Stimulated activated naive CD8-positive, alpha-beta T cell treated with anti-CD3 and anti-CD28 coated beads, Interleukin-15, Interleukin-2, amounts not matched to agents 100 ng/mL and 50 ng/mL, for 24 hours (primary cell): ENCODE data around the gene JPH4.

Experiments used
- H3K27ac Mint-ChIP-seq: one replicate; pipeline ENCODE4 v1.8.0; 2021; ENCODE audit warnings: mild to moderate bottlenecking, mixed read lengths
- H3K27me3 Mint-ChIP-seq: one replicate; pipeline ENCODE4 v1.8.0; 2021; ENCODE audit warnings: mixed read lengths
- H3K36me3 Mint-ChIP-seq: one replicate; pipeline ENCODE4 v1.8.0; 2021; ENCODE audit warnings: low read depth, mixed read lengths
- H3K4me1 Mint-ChIP-seq: one replicate; pipeline ENCODE4 v1.8.0; 2021; ENCODE audit warnings: low read depth, mixed read lengths
- H3K4me3 Mint-ChIP-seq: one replicate; pipeline ENCODE4 v1.8.0; 2021; ENCODE audit warnings: mild to moderate bottlenecking, mixed read lengths
- H3K9me3 Mint-ChIP-seq: one replicate; pipeline ENCODE4 v1.8.0; 2021; ENCODE audit warnings: mixed read lengths

Gene JPH4

DNA sequence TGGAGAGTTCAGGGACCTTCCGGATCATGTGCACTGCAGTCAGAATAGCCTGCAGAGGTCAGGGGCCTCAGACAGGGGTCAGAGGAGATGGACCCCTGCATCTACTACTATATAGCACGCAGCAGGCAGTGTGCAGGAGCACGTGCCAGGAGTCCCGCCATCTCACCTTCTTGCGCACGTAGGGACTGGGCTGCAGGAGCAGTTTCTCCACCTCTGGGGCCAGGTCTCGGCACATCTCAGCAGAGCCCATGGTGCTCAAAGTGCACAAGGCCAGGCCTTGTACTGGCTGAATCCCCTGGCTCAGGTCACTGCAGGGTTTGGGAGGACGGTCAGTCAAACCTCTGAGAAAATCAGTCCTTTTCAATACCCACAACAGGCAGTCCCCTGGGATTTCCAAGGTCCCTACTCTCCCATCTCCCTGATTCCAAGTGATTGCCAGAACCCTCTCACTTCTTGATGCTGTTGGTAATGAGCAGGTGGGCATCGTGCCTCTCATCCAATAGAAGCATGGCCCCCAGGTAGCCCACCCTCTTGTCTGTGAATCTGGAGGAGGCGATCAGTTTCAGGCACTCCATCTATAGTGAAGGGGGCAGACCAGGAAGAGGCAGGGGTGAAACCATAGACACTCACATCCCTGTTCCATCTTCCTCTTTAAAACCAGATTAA lies 12.3 kb downstream of the JPH4 start:
- Mint-ChIP-seq H3K27ac (peak overlapping the region; percentile 100), H3K27me3 (no peaks in the 10 kb centered on the region), H3K4me3 (peak overlapping the region; percentile 100), H3K9me3 (no peaks in the 10 kb centered on the region), H3K4me1 (peaks cover 36% of the 10 kb centered on the region), H3K36me3 (peaks cover 36% of the 10 kb centered on the region)

DNA sequence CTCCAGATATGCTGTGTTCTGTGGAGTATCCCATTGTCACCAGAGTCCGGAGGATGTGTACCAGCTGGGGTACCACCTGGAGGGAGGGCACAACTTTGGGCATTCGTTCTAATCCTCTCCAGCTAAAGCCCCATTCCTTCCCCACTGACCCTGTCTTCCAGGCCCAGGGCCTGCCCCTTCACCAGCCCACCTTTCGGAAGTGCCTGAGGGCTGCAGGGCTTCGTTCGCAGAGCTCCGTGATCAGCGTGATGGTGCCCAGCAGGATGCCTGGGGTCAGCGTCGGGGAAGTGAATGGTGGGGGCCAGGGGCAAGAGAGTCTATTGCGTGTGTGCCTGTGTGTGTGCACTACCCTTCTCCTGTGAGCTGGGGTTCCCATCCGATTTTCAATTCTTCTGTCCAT lies 13.0 kb downstream of the JPH4 start:
- Mint-ChIP-seq H3K4me1 (peaks cover 41% of the 10 kb centered on the region), H3K27me3 (no peaks in the 10 kb centered on the region), H3K36me3 (peaks cover 36% of the 10 kb centered on the region), H3K27ac (no peak overlapping the region), H3K9me3 (no peaks in the 10 kb centered on the region), H3K4me3 (no peak overlapping the region)

DNA sequence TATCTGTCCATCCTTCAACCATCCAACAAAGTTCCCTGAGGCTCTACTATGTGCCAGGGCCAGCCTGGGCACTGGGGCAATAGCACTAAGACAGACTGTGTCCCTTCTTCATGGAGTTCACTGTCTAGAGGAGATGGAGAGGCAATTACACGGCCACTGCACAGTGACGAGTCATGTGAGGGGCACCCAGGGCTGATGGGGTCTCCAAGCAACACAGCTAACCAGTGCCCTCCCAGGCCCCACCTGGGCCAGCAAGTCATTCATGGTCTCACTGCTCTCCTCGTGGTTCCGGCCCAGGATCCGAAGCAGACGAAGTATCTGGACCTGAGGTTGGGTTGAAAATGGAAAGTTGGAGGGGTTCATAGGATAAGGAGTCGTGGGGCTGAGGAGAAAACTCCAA lies 13.7 kb downstream of the JPH4 start:
- peaks cover 42% of the 10 kb centered on the region for H3K36me3 Mint-ChIP-seq
- peaks cover 48% of the 10 kb centered on the region for H3K4me1 Mint-ChIP-seq
- H3K27me3 Mint-ChIP-seq = no peaks in the 10 kb centered on the region
- no peak overlapping the region for H3K4me3 Mint-ChIP-seq
- H3K9me3 Mint-ChIP-seq = no peaks in the 10 kb centered on the region
- no peak overlapping the region for H3K27ac Mint-ChIP-seq

DNA sequence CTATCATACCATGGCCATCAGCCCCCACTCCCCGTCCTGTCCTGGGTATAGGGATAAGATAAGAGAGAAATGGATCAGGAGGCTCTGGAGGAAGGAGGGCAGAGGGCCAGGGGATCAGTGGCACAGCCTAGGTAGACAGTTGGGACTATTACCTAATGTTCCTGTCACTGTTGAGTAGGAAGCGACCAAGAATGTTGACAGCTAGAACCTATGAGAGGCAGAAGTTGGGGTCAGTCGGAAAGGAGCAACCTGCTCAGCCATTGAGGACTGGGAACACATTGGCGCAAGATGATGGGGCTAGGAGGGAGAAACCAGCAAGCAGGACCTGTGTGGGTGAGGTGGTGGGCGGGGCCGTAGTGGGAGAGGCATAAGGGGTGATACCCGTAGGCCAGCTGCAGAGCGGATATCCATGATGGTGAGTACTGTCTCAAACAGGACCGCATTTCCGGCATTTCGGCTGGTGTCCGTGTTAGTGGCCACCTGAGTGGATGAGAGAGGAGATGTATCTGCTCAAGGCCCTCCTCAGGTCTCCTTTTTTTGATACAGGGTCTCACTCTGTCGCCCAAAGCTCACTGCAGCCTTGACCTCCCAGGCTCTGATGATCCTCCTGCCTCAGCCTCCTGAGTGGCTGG lies 14.3 kb downstream of the JPH4 start:
- H3K27me3 Mint-ChIP-seq = no peaks in the 10 kb centered on the region
- H3K27ac Mint-ChIP-seq = no peak overlapping the region
- H3K36me3 Mint-ChIP-seq = peaks cover 48% of the 10 kb centered on the region
- no peak overlapping the region for H3K4me3 Mint-ChIP-seq
- peaks cover 54% of the 10 kb centered on the region for H3K4me1 Mint-ChIP-seq
- no peaks in the 10 kb centered on the region for H3K9me3 Mint-ChIP-seq

DNA sequence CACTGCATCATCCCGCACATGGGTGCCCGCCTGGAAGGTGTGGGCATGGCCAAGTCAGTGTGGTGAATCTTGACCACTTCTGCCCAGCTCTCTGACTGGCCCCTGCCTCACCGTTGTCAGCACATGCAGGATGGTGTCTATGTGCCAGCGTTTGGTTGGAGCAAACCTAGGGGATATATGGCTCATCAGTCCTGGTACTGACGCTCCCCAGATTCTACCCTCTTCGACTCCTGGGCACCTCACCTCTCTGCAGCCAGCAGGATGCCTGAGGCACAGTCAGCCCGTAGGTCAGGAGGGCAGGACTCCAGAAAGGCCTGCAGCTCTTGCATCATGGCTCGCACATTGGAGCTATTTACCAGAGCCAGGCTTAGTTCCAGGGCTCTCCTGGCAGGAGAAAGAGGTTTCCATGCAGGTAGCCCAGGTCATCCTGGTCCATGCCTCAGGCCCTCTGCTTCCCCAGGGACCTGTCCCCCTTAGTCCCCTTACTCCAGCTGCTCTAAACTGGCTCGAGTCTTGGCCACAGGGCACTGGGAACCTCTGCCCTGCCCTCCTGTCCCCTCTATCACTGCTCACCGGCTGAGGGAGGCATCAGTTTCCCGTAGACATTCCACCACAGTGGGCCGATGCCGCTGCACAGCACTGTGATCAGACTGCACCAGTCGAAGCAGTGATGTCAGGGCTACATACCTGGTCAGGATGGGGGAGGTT lies 15.0 kb downstream of the JPH4 start:
- Mint-ChIP-seq H3K4me3 (no peak overlapping the region), H3K9me3 (no peaks in the 10 kb centered on the region), H3K27me3 (no peaks in the 10 kb centered on the region), H3K4me1 (peaks cover 55% of the 10 kb centered on the region), H3K27ac (no peak overlapping the region), H3K36me3 (peaks cover 50% of the 10 kb centered on the region)

DNA sequence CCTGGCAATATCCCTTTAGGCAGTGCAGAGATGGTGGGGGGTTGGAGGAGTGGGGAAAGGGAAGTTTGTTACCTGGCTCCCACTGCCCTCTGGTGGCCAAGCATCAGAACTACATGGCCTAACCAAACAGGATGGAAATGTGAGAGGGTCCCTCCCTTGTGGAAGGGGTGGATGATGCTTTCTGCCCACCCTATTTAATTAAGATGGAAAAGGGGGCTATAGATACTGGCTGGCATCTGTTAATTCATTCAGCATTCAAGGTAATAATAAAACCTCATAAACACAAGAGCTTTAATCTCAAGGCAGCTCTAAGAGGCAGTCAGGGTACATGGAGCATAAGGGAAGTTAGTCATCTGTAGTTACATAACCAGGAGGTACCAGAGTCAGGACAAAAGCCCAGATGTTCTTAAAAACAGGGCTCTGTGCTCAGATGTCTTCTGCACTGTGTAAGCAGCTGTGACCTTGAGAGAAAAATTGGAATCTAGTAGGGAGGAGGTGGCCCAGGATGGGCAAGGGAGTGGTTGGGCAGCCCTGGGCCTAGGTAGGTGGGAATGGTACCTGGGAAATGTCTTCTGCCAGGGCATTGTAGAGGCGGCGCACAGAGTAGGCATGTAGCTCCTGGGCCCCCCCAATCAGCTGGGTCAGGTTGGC lies 15.6 kb downstream of the JPH4 start:
- H3K4me1 Mint-ChIP-seq = peaks cover 53% of the 10 kb centered on the region
- H3K27me3 Mint-ChIP-seq = no peaks in the 10 kb centered on the region
- H3K36me3 Mint-ChIP-seq = peaks cover 53% of the 10 kb centered on the region

DNA sequence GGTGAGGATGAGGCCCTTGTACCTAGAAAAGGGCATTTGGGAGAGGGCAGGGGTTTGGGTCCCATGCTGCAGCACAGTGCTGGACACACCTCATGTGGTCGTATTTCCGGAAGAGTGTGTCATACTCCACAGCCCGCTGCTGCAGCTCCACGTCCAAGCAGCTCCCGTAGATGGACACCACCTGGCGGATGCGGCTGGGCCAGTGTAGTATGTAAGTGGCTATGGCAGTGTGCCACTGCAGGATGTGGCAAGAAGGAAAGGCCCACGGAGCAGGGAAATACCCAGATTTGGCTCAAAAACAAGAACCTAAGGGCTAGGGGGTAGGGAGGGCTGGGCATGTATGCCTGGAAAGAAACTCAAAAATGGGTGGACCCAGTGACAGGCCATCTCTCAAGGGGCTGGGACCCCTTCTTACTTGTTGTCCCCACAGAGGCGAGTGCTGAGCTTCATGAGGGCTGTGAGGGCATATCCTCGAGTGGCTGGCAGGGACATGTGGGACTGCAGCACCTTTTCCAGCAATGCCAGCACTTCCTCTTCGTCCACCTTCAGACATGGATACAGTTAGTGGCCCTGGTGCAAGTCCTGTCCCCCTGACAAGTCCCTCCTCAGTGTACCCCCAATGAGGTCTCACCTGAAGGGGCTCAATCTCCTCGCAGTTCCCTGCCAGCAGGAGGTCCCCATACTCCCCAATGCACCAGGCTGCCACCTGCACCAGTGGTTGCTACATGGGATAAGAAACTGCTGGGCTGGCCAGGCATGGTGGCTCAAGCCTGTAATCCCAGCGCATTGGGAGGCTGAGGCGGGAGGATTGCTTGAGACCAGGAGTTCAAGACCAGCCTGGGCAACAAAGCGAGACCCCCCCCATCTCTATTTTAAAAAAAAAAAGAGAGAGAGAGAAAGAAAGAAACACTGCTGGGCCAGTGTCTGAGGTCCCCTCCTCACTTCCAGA lies 16.4 kb downstream of the JPH4 start:
- Mint-ChIP-seq H3K9me3 (no peaks in the 10 kb centered on the region), H3K27ac (peak overlapping the region; percentile 29), H3K36me3 (peaks cover 54% of the 10 kb centered on the region), H3K4me3 (no peak overlapping the region), H3K4me1 (peaks cover 54% of the 10 kb centered on the region), H3K27me3 (no peaks in the 10 kb centered on the region)

More for the DNA sequence above, 15.6 kb downstream of the JPH4 start:
- Mint-ChIP-seq H3K27ac (peak overlapping the region; percentile 24), H3K4me3 (no peak overlapping the region), H3K9me3 (no peaks in the 10 kb centered on the region)

DNA sequence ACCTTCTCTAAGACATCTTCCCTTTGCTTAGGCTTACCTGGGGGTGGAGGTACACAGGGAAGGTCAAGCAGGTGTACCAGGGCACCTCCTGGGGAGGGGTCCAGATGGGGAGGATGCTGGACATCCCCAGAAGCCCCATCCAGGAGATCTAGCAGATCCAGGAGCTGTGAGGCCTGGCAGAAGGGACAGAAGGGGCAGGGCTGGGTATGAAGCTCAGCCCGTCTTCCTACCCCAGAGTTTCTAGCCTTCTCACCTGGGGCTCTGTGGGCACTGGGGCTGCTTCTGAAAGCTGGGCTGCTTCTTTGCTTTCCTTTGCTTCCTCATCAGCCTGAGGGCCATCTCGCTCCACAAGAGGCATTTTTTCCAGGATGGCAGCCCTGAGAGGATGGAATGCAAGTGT lies 17.3 kb downstream of the JPH4 start:
- no peaks in the 10 kb centered on the region for H3K27me3 Mint-ChIP-seq
- H3K27ac Mint-ChIP-seq = peak overlapping the region; percentile 29
- peaks cover 51% of the 10 kb centered on the region for H3K36me3 Mint-ChIP-seq
- H3K4me1 Mint-ChIP-seq = peaks cover 55% of the 10 kb centered on the region
- H3K4me3 Mint-ChIP-seq = no peak overlapping the region
- H3K9me3 Mint-ChIP-seq = no peaks in the 10 kb centered on the region

DNA sequence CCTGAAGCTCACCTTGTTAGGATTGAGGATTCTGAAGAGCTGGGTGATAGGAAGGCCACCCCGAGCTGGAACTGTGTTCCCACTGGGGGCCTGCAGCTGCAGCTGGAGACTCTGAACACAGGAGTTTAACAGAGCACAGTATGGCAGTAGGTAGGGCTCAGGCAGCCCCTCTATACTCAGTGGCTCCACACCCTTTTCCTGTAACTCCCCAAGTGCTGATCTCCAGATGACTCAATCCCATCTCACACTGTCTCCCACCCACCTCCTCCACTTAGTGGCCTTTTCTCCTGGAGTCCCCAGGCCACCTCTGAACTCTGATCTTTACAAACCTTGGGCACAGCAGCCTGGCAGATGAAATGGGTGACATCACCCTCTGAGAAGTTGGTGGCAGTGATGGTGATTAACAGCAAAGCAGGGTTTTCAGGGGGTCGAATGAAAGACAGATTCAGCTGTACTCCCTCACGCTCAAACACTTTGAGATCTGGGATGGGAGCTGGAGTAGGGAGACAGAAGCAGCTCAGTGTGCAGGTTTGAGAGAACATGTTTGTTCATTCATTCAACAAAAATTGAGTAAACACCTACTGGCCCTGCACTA lies 18.6 kb downstream of the JPH4 start:
- H3K36me3 Mint-ChIP-seq = peaks cover 45% of the 10 kb centered on the region
- no peaks in the 10 kb centered on the region for H3K9me3 Mint-ChIP-seq
- no peak overlapping the region for H3K4me3 Mint-ChIP-seq

DNA sequence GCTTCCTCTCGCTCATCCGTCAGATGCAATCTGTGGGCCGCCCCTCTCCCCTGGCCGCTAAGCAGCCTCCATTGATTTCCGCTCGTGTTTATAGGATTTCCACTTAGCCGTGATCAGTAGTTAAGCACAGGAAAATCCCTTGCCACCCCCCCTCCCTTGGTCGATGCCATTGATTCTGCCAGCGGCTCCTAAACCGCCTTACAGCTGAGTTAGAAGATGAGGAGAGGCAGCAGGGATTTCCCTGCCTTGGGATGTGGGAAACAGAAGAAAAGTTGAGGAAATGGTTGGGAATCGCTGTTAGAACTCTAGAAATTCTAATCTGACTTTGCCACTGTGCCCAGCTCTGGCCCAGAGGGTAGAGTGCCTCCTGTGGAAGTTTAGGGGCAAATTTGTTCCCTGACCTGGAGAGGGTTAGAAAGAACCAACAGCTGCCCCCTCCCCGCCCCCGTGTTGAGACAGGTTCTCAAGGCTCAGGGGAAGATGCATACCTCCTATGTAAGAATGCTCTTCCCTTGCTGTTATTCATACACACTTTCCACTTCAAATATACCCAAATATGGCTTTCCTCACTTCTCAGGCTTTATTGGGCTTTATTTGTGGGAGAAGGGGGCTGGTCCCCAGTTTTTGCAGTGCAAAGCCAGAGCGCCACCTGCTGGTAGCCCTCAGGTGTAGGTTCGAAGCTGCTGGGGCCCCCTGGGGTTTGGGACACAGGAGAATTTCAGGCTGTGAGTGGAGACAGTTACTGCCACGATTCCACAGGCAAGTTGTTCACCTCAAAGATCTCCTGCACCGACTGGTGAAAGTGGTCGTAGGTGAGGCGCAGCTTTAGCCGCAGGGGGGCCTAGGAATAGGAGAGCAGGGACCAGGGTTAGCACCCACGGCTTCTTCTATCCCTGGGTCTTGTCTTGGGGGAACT lies 19.3 kb downstream of the JPH4 start:
- no peaks in the 10 kb centered on the region for H3K27me3 Mint-ChIP-seq
- no peaks in the 10 kb centered on the region for H3K9me3 Mint-ChIP-seq
- peaks cover 40% of the 10 kb centered on the region for H3K36me3 Mint-ChIP-seq
- H3K4me3 Mint-ChIP-seq = no peak overlapping the region
- H3K4me1 Mint-ChIP-seq = peaks cover 62% of the 10 kb centered on the region
- peak overlapping the region; percentile 88 for H3K27ac Mint-ChIP-seq

More for the DNA sequence above, 18.6 kb downstream of the JPH4 start:
- H3K27ac Mint-ChIP-seq = peak overlapping the region; percentile 88
- no peaks in the 10 kb centered on the region for H3K27me3 Mint-ChIP-seq
- H3K4me1 Mint-ChIP-seq = peaks cover 59% of the 10 kb centered on the region

DNA sequence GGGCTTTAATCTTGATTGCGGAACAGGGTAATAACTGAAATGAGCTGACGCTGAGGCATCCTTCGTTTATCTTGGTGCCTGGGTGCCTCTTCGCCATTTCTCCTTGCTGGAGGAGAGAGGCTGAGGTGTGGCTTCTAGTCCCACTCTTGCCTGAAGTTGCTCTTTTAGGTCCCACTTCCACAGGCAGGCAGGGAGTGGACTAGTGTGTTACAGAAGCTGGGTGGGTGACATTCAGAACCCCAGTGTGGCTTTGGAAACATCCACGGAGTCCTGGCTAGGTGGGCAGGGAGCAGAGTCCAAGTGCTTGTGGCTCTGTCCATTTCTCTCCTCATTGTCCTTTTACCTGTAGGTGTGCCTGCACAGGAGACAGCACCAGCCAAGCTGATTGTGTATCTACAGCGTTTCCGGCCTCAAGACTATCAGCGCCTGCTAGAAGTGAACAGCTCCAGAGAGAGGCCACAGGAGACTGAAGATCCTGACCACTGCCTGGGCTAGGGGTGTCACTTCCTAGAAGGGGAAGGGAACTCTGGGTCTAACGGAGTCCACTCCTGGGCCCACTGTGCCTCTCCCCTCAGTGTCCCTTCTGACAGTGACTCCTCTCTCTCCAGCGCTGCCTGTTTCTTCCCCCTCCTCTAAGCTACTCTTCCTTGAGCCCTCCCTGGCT lies 20.1 kb downstream of the JPH4 start:
- Mint-ChIP-seq H3K9me3 (no peaks in the 10 kb centered on the region), H3K4me3 (peak overlapping the region; percentile 22), H3K4me1 (peaks cover 62% of the 10 kb centered on the region), H3K27me3 (no peaks in the 10 kb centered on the region), H3K36me3 (peaks cover 35% of the 10 kb centered on the region), H3K27ac (peak overlapping the region; percentile 88)

DNA sequence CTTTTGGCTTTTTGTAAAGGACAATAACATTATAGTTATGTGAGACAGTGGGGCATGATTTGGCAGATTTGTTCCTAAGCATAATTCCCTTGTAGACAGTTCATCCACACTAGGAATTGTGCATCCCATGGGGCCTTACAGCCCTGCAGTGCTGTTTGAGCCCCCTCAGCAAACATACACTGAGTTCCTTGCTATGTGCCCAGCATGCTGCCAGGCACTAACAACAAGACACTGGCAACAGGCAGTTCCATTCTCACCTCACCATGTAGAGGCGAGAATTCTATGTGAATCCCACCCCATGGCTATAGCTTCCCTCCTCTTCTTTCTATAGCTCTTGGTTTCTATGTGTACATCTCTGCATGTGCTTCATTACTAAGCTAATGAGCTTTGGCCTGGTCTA lies 20.6 kb downstream of the JPH4 start:
- Mint-ChIP-seq H3K36me3 (peaks cover 33% of the 10 kb centered on the region), H3K4me1 (peaks cover 61% of the 10 kb centered on the region), H3K27ac (peak overlapping the region; percentile 88)

DNA sequence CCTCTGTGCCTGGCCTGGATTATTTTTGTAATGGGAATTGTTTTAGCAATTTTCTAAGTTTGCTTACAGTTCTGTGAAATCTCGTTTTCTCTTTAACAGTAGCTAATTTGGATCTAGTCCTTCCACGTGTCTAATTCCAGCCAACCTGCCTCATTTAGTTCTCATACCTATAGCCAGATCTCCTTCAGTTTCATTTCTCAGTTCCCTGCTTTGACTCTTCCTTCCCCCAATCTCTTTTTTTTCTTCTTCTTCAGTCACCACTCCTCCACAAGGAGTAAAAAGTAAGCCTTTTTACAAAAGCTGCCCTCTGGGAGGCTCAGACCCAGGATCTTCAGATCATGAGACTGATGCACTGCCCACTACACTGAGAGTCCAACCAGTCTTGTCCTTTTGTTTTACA lies 21.1 kb downstream of the JPH4 start:
- peaks cover 30% of the 10 kb centered on the region for H3K36me3 Mint-ChIP-seq
- peak overlapping the region; percentile 75 for H3K4me3 Mint-ChIP-seq
- peaks cover 58% of the 10 kb centered on the region for H3K4me1 Mint-ChIP-seq
- no peaks in the 10 kb centered on the region for H3K27me3 Mint-ChIP-seq
- peak overlapping the region; percentile 88 for H3K27ac Mint-ChIP-seq
- H3K9me3 Mint-ChIP-seq = no peaks in the 10 kb centered on the region

More for the DNA sequence above, 20.6 kb downstream of the JPH4 start:
- Mint-ChIP-seq H3K9me3 (no peaks in the 10 kb centered on the region), H3K27me3 (no peaks in the 10 kb centered on the region), H3K4me3 (peak overlapping the region; percentile 75)
